H1 (cell line): ENCODE measurements around the gene GPR176. TPM values are rescaled to one million over a fixed set of nuclear protein-coding genes. Genes with fewer than 3 reads are reported as not detected.

Source experiments
- CTCF ChIA-PET: fragments of 300-600 bp; sonication (Branson Sonifier 250); formaldehyde crosslinking; loops from one replicate; lab custom pipeline; 2021; ENCODE audit not compliant: partially characterized antibody; lab: Charles Lee
- POLR2A ChIA-PET: fragments of 300-600 bp; sonication (Branson Sonifier 250); formaldehyde crosslinking; loops from one replicate; lab custom pipeline; 2021; ENCODE audit warnings: inconsistent platforms; ENCODE audit not compliant: partially characterized antibody; lab: Charles Lee
- DNase-seq, 2 experiments: peaks; one replicate each; pipeline versions ENCODE4 v3.0.0 to v3.0.0-alpha.2; 2010 to 2022; ENCODE audit warnings: low spot score in 2 of 2, low read depth in 1 of 2, mixed read lengths in 1 of 2
- FAIRE-seq: peaks from 2 replicates; lab custom pipeline; 2011; peaks lifted over from hg19 to GRCh38; lab: Jason Lieb, UNC
- H2AFZ ChIP-seq: 2 replicates; pipeline ENCODE4 v1.8.1; 2012; ENCODE audit warnings: low read length, inconsistent platforms
- H2AK5ac ChIP-seq: 2 replicates; pipeline ENCODE4 v1.6.1; 2013; ENCODE audit warnings: low read depth, low read length
- H2BK120ac ChIP-seq: replicated peaks from 2 replicates; pipeline ENCODE3; 2013; ENCODE audit warnings: low read depth, low read length, inconsistent platforms
- H2BK12ac ChIP-seq: 2 replicates; pipeline ENCODE4 v1.6.1; 2013; ENCODE audit warnings: low read depth, low read length
- H2BK15ac ChIP-seq: 2 replicates; pipeline ENCODE4 v1.6.1; 2013; ENCODE audit warnings: low read length
- H2BK20ac ChIP-seq: 2 replicates; pipeline ENCODE4 v1.6.1; 2013; ENCODE audit warnings: low read length
- H2BK5ac ChIP-seq: 2 replicates; pipeline ENCODE4 v1.6.1; 2013; ENCODE audit warnings: low read depth, low read length
- H3K14ac ChIP-seq: 2 replicates; pipeline ENCODE4 v1.6.1; 2013; ENCODE audit warnings: inconsistent platforms; ENCODE audit not compliant: insufficient read length
- H3K18ac ChIP-seq: 2 replicates; pipeline ENCODE4 v1.6.1; 2013; ENCODE audit warnings: low read length; ENCODE audit errors: extremely low read depth
- H3K23ac ChIP-seq: 2 replicates; pipeline ENCODE4 v1.6.1; 2013; ENCODE audit warnings: inconsistent platforms; ENCODE audit not compliant: insufficient read length
- H3K23me2 ChIP-seq: 2 replicates; pipeline ENCODE4 v1.6.1; 2013; ENCODE audit warnings: low read depth, low read length
- H3K27ac ChIP-seq: 2 replicates; pipeline ENCODE4 v1.6.1; 2011; ENCODE audit warnings: low read depth, low read length, inconsistent platforms
- H3K27me3 ChIP-seq, 4 experiments: replicated peaks in 1 of 4; 1 replicate in 1 of 4; 2 replicates in 3 of 4; pipeline versions ENCODE4 v1.6.1 to v1.8.1; 2011 to 2013; ENCODE audit warnings: low read length in 3 of 4, mild to moderate bottlenecking in 3 of 4, inconsistent platforms in 2 of 4, mixed read lengths in 2 of 4, moderate library complexity in 1 of 4; ENCODE audit not compliant: control insufficient read depth in 3 of 4, insufficient read depth in 3 of 4; ENCODE audit errors: extremely low read depth in 1 of 4
- H3K36me3 ChIP-seq, 4 experiments: 2 replicates each; pipeline versions ENCODE4 v1.6.1 to v1.8.1; 2011 to 2013; ENCODE audit warnings: mild to moderate bottlenecking in 4 of 4, low read length in 3 of 4, moderate library complexity in 2 of 4, control low read depth in 1 of 4, inconsistent platforms in 1 of 4; ENCODE audit not compliant: insufficient read depth in 4 of 4, control insufficient read depth in 2 of 4
- H3K4ac ChIP-seq: replicated peaks from 2 replicates; pipeline ENCODE3; 2013; ENCODE audit warnings: low read length, low read depth, mixed read lengths, inconsistent platforms; ENCODE audit not compliant: insufficient read length
- H3K4me1 ChIP-seq, 4 experiments: replicated peaks in 1 of 4; 1 replicate in 1 of 4; 2 replicates in 3 of 4; pipeline versions ENCODE4 v1.6.1 to v1.8.1; 2011 to 2013; ENCODE audit warnings: low read length in 3 of 4, inconsistent platforms in 2 of 4, mixed read lengths in 1 of 4; ENCODE audit not compliant: insufficient read depth in 4 of 4, control insufficient read depth in 3 of 4
- H3K4me2 ChIP-seq, 2 experiments: 2 replicates each; pipeline versions ENCODE4 v1.6.1 to v1.8.1; 2011 to 2013; ENCODE audit warnings: low read depth in 2 of 2, low read length in 2 of 2, control low read depth in 1 of 2, inconsistent platforms in 1 of 2, mild to moderate bottlenecking in 1 of 2; ENCODE audit not compliant: insufficient read depth in 1 of 2
- H3K4me3 ChIP-seq, 4 experiments: fragments of 200-600, 300-600 bp in 1 of 4; sonication (generic), shearing (Covaris generic), sonication (Bioruptor Twin) in 1 of 4; 2 replicates each; pipeline versions ENCODE4 v1.5.1 to v1.8.1; 2011 to 2016; ENCODE audit warnings: low read length in 4 of 4, low read depth in 3 of 4, control low read depth in 2 of 4, inconsistent platforms in 2 of 4, mild to moderate bottlenecking in 2 of 4, mixed read lengths in 1 of 4, moderate library complexity in 1 of 4; ENCODE audit not compliant: insufficient read depth in 2 of 4; ENCODE audit errors: extremely low read depth in 1 of 4
- H3K56ac ChIP-seq: replicated peaks from 2 replicates; pipeline ENCODE3; 2013; ENCODE audit warnings: low read depth, mild to moderate bottlenecking, mixed read lengths, low read length, inconsistent platforms; ENCODE audit not compliant: insufficient read length
- H3K79me1 ChIP-seq: 2 replicates; pipeline ENCODE4 v1.6.1; 2013; ENCODE audit warnings: low read depth, low read length, control low read depth
- H3K79me2 ChIP-seq, 2 experiments: 2 replicates each; pipeline versions ENCODE4 v1.6.1 to v1.8.1; 2012 to 2013; ENCODE audit warnings: low read length in 2 of 2, mild to moderate bottlenecking in 2 of 2, inconsistent platforms in 1 of 2; ENCODE audit not compliant: insufficient read depth in 2 of 2, control insufficient read depth in 1 of 2
- H3K9ac ChIP-seq, 4 experiments: replicated peaks in 1 of 4; 1 replicate in 1 of 4; 2 replicates in 3 of 4; pipeline versions ENCODE4 v1.6.1 to v1.8.1; 2011 to 2013; ENCODE audit warnings: low read depth in 3 of 4, low read length in 3 of 4, control low read depth in 2 of 4, mild to moderate bottlenecking in 2 of 4, moderate library complexity in 2 of 4, inconsistent platforms in 1 of 4; ENCODE audit errors: extremely low read depth in 1 of 4
- H3K9me3 ChIP-seq, 2 experiments: 2 replicates each; pipeline versions ENCODE4 v1.6.1 to v1.8.1; 2012 to 2013; ENCODE audit warnings: mild to moderate bottlenecking in 2 of 2, moderate library complexity in 2 of 2, control low read depth in 1 of 2, inconsistent platforms in 1 of 2, low read depth in 1 of 2, low read length in 1 of 2, mixed read lengths in 1 of 2; ENCODE audit not compliant: insufficient read depth in 2 of 2
- H4K20me1 ChIP-seq, 2 experiments: replicated peaks in 1 of 2; 2 replicates each; pipeline versions ENCODE3 to v1.8.1; 2011 to 2013; ENCODE audit warnings: inconsistent platforms in 2 of 2, low read length in 2 of 2, mild to moderate bottlenecking in 1 of 2; ENCODE audit not compliant: insufficient read depth in 2 of 2, control insufficient read depth in 1 of 2
- H4K5ac ChIP-seq: 2 replicates; pipeline ENCODE4 v1.6.1; 2013; ENCODE audit warnings: low read length, low read depth, mixed read lengths, inconsistent platforms; ENCODE audit not compliant: insufficient read length
- H4K8ac ChIP-seq: 2 replicates; pipeline ENCODE4 v1.8.0; 2013; ENCODE audit warnings: mild to moderate bottlenecking, moderate library complexity, low read length, inconsistent platforms; ENCODE audit not compliant: insufficient read depth; ENCODE audit errors: extremely low read depth
- H4K91ac ChIP-seq: replicated peaks from 2 replicates; pipeline ENCODE3; 2013; ENCODE audit warnings: low read length, mixed read lengths, inconsistent platforms; ENCODE audit not compliant: insufficient read length
- ATF3 ChIP-seq: IDR thresholded peaks from 2 replicates; pipeline ENCODE4 v1.6.1; 2011; ENCODE audit warnings: low read depth, mild to moderate bottlenecking, low read length; ENCODE audit not compliant: insufficient read depth
- polyA plus RNA-seq, 7 experiments: library from polyadenylated mRNA; depleted of rRNA in 3 of 7; stranded (reverse) in 5 of 7; unstranded in 2 of 7; fragments of >200 nt in 5 of 7; fragments of 200-250 nt in 2 of 7; gene quantifications; 1 replicate in 5 of 7; 2 replicates in 1 of 7; 4 replicates in 1 of 7; pipeline versions ENCODE4 v1.2.1 to v1.2.3, GENCODE V29; 2011 to 2013; ENCODE audit warnings: missing spikeins in 2 of 7, mixed read lengths in 2 of 7
- small RNA-seq: library from polyadenylated mRNA; stranded (forward); fragments of <200 nt; extraction: miRNeasy Mini kit (QIAGEN cat#:217004); gene quantifications from one replicate; pipeline ENCODE3, GENCODE V24; 2013; ENCODE audit not compliant: insufficient read depth
- total RNA-seq: library from RNA; stranded (reverse); fragmentation: NEBNext Ultra II Directional; extraction: Animal tissue kit (Norgen Biotek cat#: 25700); gene quantifications from 2 replicates; pipeline ENCODE4 v1.2.1, GENCODE V29; 2021

Gene GPR176
- total and polyA plus RNA-seq, 2 of the 8 experiments (the other 6 are each of a cell fraction or from before 2014, with no cell fraction given) = 190 to 281 TPM

DNA sequence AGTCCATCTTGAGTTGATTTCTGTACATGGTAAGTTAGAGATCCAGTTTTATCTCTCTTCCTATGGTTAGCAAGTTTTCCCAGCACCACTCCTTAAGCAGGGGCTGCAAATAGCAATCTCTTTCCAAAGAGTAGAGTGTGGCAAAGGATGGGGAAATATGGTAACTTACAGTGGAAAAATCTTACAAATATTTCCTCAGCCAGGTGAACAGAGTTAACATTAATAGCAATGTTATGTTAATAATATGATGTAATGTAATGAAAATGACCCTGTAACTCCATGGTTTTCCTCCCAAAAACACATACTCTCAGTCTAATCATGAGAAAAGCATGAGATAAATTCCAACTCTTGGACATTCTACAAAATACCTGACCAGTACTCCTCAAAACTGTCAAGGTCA is 167.8 kb downstream of the GPR176 start:
- Histone ChIP-seq H3K18ac (no peak overlapping the region), H2BK5ac (no peak overlapping the region), H2BK120ac (no peak overlapping the region), H2AK5ac (no peak overlapping the region), H4K5ac (no peak overlapping the region), H3K4me3 (no peak overlapping the region), H3K23ac (no peak overlapping the region), H2AFZ (no peak overlapping the region), H3K56ac (no peak overlapping the region), H3K4me2 (no peak overlapping the region), H3K14ac (no peak overlapping the region), H4K91ac (no peak overlapping the region), H3K9me3 (no peaks in the 10 kb centered on the region; a peak in 1 of 4 replicates), H3K36me3 (no peaks in the 10 kb centered on the region), H3K4me1 (no peaks in the 10 kb centered on the region), H3K27ac (no peak overlapping the region), H2BK12ac (no peak overlapping the region), H4K20me1 (no peaks in the 10 kb centered on the region), H3K9ac (no peak overlapping the region), H3K79me1 (no peaks in the 10 kb centered on the region), H3K23me2 (no peaks in the 10 kb centered on the region), H4K8ac (no peak overlapping the region), H2BK15ac (no peak overlapping the region), H3K4ac (no peak overlapping the region), H3K27me3 (no peaks in the 10 kb centered on the region), H2BK20ac (no peak overlapping the region), H3K79me2 (no peaks in the 10 kb centered on the region)
- ChIA-PET CTCF (no interaction called here), POLR2A (no interaction called here)
- no peak for DNase-seq
- FAIRE-seq = no peak
- TF ChIP-seq ATF3 = no peak

Small RNA genes within 50 kb of the gene (small RNA-seq; reads per million reads assigned to genes)
- not detected for gene RF00019

Other genes starting within 250 kb of the GPR176 start
- 0.88 and 1.3 TPM in 2 replicates for gene FSIP1, start 137.4 kb downstream of the GPR176 start, total RNA-seq
- 0.08 and 0.18 TPM in 2 replicates for gene FSIP1, start 137.4 kb downstream of the GPR176 start, polyA plus RNA-seq (2011; rRNA removed)
- gene EIF2AK4, start 13.8 kb upstream of the GPR176 start, total RNA-seq = 96.9 and 105 TPM in 2 replicates
- gene EIF2AK4, start 13.8 kb upstream of the GPR176 start, polyA plus RNA-seq (2011; rRNA removed) = 61.0 and 67.9 TPM in 2 replicates
- 180 and 186 TPM in 2 replicates for gene SRP14, start 118.9 kb upstream of the GPR176 start, total RNA-seq
- 121 and 223 TPM in 2 replicates for gene SRP14, start 118.9 kb upstream of the GPR176 start, polyA plus RNA-seq (2011; rRNA removed)
- 24.2 and 30.9 TPM in 2 replicates for gene BMF, start 188.6 kb upstream of the GPR176 start, total RNA-seq
- gene BMF, start 188.6 kb upstream of the GPR176 start, polyA plus RNA-seq (2011; rRNA removed) = 21.2 and 29.0 TPM in 2 replicates
- gene BUB1B, start 240.8 kb upstream of the GPR176 start, total RNA-seq = 144 and 153 TPM in 2 replicates
- gene BUB1B, start 240.8 kb upstream of the GPR176 start, polyA plus RNA-seq (2011; rRNA removed) = 31.7 and 48.9 TPM in 2 replicates